Measurements from ENCODE around the gene MYL11. TPM values are rescaled to one million over a fixed set of nuclear protein-coding genes. Genes with fewer than 3 reads are reported as not detected.

Gene MYL11, protein sequence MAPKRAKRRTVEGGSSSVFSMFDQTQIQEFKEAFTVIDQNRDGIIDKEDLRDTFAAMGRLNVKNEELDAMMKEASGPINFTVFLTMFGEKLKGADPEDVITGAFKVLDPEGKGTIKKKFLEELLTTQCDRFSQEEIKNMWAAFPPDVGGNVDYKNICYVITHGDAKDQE
- not detected in 2 replicates for total RNA-seq

DNA sequence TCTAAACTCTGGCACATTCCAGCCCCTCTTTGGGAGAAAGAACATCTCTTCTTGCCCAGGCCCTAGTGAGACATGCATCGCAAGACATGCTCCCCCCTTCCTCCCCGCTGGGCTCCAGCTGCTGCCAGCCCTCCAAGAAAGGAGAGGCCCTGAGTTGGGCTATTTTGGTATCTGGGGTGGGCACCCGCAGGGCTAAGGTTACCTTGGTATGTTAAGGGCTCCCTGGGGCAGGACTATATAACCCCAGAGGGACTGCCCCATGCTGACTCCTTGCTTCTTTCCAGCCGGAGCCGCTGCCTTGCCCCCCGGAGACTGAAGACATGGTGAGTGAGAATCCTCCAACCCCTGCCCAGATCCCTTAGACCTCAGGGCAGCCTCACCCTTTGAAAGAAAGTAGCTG is at the start of gene MYL11:
MYL11 (plus strand) TSS at position 265 of the 400 bp plus-strand sequence; CDS start at position 321, 56 bp downstream.

DNA sequence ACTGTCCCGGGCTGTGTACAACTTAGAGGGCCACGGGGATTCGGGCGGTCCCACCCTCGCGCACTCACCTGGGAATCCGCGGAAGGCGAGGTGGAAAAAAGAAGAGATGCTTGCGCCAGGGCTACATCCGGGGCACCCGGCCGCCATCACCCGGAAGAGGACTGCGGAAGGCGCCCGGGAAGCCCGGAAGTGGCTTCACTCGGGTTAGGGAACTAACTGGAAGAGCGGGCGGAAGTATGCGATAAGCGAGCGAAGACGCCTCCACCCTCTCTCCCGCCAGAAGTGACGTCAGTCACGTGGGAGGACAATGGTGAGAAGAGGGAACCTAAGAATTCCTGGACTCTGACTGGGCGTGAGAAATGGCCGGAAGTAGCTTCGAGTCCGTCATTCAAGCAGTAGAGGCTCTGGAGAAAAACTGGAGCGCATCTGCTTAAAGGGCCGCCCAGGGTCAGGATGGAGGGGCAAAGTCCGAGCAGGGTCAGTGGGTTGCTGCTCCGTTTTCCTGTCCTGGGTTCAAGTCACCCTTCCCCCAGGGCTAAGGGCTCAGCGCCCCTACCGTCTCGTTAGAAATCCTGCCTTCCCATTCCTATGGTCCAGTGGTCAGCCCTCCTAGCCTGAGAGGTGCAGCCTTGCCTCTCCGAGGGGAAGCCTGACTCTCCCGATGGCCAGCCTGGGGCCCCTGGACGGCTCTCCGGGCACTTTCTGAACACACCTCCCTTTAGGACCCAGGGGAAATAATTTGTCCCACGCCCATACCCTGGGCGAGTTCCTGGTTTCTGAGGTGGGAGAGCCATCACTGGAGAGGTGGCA is 19.3 kb upstream of the MYL11 start, which contains the start of gene CD2BP2:
CD2BP2 (minus strand) TSS at position 165 of the 810 bp plus-strand sequence. CDS start 627 bp downstream, outside the sequence.

DNA sequence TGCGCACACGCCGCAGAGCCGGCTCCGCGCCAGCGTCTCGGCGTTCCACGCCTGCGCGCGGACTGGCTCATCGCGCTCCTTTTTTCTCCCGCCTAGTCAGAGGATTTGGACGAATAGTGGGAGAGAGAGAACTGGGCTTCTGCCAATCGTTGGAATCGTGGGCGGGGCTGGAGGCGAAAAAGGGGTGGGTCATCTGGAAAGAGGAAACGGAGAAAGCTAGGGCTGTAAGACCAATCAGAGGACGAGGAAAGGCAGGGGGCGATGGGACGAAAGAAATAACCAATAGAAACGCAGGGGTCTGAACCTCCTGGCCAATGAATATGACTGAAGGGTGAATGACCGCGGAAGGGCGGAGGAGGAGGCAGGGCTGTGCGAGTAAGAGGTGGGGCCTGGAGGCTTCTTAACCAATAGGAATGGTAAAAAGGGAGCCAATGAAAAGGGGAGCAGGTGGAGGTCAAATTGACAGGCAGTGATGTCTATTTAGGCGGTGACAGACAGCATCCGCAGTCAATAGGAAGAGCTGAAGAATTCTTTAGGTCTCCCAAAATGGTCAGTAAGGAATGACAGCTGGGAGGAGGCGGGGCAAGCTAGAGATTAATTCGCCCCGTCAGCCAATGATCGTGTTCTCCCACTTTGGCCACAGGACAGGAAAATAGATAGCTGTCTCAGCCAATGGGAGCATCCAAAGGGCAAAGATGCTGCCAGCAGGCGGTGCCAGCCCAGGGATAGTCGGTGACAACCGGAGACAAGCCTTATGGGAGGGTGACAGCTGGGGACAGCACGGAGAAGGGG is 4.0 kb upstream of the MYL11 start, which contains the start of gene TBC1D10B:
TBC1D10B (minus strand) TSS at position 39 of the 792 bp plus-strand sequence. CDS start 311 bp downstream, outside the sequence.

DNA sequence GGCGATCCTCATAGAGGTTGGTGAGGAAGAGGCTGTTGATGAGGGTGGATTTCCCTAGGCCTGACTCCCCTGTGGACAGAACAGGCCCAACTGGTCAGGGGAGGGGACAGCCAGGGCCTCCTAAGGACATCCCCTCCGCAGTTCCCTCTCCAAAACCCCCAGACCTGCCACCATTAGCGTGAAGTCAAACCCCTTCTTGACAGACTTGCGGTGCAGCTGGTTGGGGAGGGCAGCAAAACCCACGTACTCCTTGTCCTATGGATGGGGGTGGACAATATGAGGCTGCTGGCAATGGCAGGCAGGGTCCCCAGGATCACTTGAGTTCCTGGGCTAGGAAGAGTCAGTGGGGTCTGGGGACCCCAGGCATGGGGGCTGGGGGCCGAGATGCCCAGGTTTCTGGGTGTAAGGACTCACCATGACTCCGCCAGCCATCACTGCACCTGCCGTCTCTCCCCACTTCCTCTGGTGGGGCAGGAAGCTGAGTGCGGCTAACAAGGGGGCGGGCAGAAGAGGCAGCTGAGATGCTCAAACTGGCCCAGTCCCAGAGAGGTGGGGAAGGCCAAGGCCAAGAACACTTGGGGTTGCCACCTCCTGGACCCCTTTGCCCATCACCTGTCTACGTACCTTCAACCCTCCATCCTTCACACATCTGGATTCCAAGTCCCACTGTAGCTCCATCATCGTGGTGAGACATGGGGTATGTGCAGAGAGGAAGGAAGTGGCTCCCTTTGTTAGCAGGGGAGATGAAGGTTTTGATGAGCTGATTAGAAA is 7.7 kb downstream of the MYL11 start, which contains the start of gene SEPTIN1:
SEPTIN1 (minus strand) TSS at position 451 of the 771 bp plus-strand sequence; CDS start at position 432, 19 bp downstream.

DNA sequence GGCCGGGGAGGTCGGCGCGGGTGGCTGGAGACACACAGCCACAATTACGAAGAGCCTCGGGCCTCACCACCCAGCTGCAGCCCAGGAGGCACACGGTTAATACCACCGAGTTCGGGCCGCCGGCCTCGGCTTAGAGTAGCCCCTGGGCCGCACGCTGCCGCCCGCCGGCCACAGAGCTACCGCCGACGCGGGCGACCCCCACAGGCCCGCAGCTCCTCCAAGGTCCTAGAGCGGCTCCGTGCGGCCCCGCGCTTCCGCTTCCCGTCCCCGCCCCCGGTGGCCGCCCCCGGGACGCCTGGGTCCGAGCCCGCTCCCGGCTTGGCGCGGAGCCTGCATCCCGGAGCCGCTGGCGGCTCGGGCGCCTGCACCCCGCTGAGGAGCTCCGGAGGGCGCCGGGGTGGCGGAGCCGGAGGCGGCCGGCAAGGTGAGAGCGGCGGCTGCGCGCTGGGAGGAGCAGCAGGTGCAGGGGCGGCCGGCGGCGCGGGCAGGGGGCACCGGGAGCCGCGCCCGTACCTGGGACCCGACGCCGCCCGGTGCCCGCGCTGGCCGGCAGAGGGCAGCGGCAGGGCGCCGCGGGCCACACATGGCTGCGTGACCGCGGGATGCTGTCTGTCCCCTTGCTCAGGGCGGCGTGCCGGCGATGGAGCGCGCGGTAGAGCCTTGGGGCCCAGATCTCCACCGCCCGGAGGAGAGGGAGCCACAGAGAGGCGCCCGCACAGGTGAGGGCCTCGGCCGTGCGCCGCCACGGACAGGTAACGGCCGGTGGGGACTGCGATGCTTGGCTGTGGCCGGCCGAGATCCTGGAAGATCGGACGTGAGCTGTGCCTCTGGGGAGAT is 20.8 kb downstream of the MYL11 start, which contains the start of gene ZNF48:
ZNF48 (plus strand) TSS at position 266 of the 837 bp plus-strand sequence; CDS start at position 641, 375 bp downstream.

DNA sequence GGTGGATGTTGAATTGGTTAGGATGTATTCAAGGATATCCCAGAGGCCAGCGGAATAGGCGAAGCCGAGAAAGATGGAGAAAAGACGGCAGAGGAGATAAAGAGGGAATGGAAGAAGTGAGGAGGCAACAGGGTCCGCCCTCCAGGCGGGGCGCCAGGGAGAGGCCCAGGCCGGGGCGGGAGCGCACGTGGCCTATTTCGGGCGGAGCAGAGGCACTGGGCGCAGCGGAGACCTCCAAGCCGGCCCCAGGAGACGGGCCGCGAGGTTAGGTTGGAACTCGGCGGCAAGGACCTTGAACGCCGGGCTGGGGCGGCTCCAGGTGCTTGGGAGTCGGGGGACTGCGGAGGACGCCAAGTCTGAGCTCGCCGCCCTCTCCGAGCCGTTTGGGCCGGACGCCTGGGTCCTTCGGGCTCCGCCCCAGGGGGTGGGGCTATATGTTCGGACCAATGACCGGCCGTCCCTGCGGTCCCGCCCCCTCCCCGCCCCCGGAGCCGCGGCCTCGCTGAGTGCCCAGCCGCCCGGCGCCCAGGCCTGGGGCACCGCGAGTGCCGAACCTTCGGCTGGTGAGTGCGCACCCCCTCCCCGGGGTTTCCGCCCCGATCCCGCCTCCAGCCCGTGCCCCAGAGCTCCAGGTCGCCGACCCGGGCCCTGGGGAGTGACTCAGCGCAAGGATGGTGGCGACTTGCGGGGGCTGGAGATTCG is 32.7 kb downstream of the MYL11 start, which contains the start of gene ZNF771:
ZNF771 (plus strand) TSS at position 505 of the 702 bp plus-strand sequence. CDS start 448 bp downstream, outside the sequence.

Other genes with a start within 250 kb of the MYL11 start
- 0.59 and 2.4 TPM in 2 replicates for gene CORO1A, start 191.2 kb upstream of the MYL11 start, total RNA-seq
- gene BOLA2B, start 181.1 kb upstream of the MYL11 start, total RNA-seq = 64.8 and 138 TPM in 2 replicates
- gene SLX1A, start 180.9 kb upstream of the MYL11 start, total RNA-seq = 17.3 and 25.8 TPM in 2 replicates
- gene SULT1A3, start 175.5 kb upstream of the MYL11 start, total RNA-seq = 3.1 and 3.6 TPM in 2 replicates
- gene NPIPB13, start 126.3 kb upstream of the MYL11 start, total RNA-seq = 1.4 and 1.8 TPM in 2 replicates
- gene CD2BP2, start 19.5 kb upstream of the MYL11 start, total RNA-seq = 27.9 and 28.5 TPM in 2 replicates
- gene TBC1D10B, start 4.3 kb upstream of the MYL11 start, total RNA-seq = 26.1 and 47.7 TPM in 2 replicates
- gene SEPTIN1, start 7.8 kb downstream of the MYL11 start, total RNA-seq = 0.37 and 0.59 TPM in 2 replicates
- 8.9 and 9.6 TPM in 2 replicates for gene ZNF48, start 20.6 kb downstream of the MYL11 start, total RNA-seq
- gene ZNF771, start 32.8 kb downstream of the MYL11 start, total RNA-seq = 12.1 and 13.1 TPM in 2 replicates
- gene DCTPP1, start 55.2 kb downstream of the MYL11 start, total RNA-seq = 5.6 and 13.6 TPM in 2 replicates
- 7.7 and 8.8 TPM in 2 replicates for gene SEPHS2, start 71.1 kb downstream of the MYL11 start, total RNA-seq
- gene ITGAL, start 97.9 kb downstream of the MYL11 start, total RNA-seq = 0.89 TPM in 1 of 2 replicates, not detected in the other
- 12.8 and 16.0 TPM in 2 replicates for gene ZNF768, start 151.8 kb downstream of the MYL11 start, total RNA-seq
- 7.6 and 9.5 TPM in 2 replicates for gene ZNF747, start 160.1 kb downstream of the MYL11 start, total RNA-seq
- gene ZNF764, start 183.6 kb downstream of the MYL11 start, total RNA-seq = 4.2 and 4.8 TPM in 2 replicates
- gene ZNF688, start 196.9 kb downstream of the MYL11 start, total RNA-seq = 4.8 and 7.6 TPM in 2 replicates
- 11.6 TPM in 2 replicates for gene ZNF785, start 210.9 kb downstream of the MYL11 start, total RNA-seq
- 3.6 TPM in 2 replicates for gene ZNF689, start 235.6 kb downstream of the MYL11 start, total RNA-seq